PC-9 (cell line): ENCODE measurements around the gene PPBP. TPM values are rescaled to one million over a fixed set of nuclear protein-coding genes. Genes with fewer than 3 reads are reported as not detected.

Experiments used
- BruUV-seq: library from RNA; stranded (reverse); fragments of 400-500 nt; replicated peaks from 2 replicates; lab custom pipeline; 2021; lab: Mats Ljungman, UMichigan
- CTCF ChIA-PET: fragments of 300-600 bp; sonication (Branson Sonifier 250); formaldehyde crosslinking; loops from one replicate; lab custom pipeline; 2022; ENCODE audit warnings: antibody characterized with exemption; lab: Charles Lee
- POLR2A ChIA-PET: fragments of 300-600 bp; sonication (Branson Sonifier 250); formaldehyde crosslinking; loops from one replicate; lab custom pipeline; 2022; ENCODE audit warnings: antibody characterized with exemption; ENCODE audit not compliant: unreplicated experiment; lab: Charles Lee
- DNase-seq, 2 experiments: peaks; one replicate each; pipeline versions ENCODE4 v3.0.0 to v3.0.0-alpha.2; 2015 to 2022; ENCODE audit warnings: mixed read lengths in 1 of 2
- H2AFZ ChIP-seq: fragments of 200-600 bp; sonication (generic); 2 replicates; pipeline ENCODE4 v1.8.1; 2017; ENCODE audit warnings: antibody characterized with exemption
- H3F3A ChIP-seq: fragments of 200-600 bp; sonication (generic); 2 replicates; pipeline ENCODE4 v1.8.1; 2017; ENCODE audit warnings: antibody characterized with exemption, mild to moderate bottlenecking, low read depth; ENCODE audit not compliant: insufficient read depth
- H3K27ac ChIP-seq: fragments of 200-600 bp; sonication (generic); 2 replicates; pipeline ENCODE4 v1.6.1; 2016; ENCODE audit warnings: mixed run types
- H3K27me3 ChIP-seq: fragments of 200-600 bp; sonication (generic); 2 replicates; pipeline ENCODE4 v1.6.1; 2016; ENCODE audit warnings: low read depth, mixed run types; ENCODE audit not compliant: insufficient read depth
- H3K36me3 ChIP-seq: fragments of 200-600 bp; sonication (generic); 2 replicates; pipeline ENCODE4 v1.6.1; 2016; ENCODE audit warnings: low read depth, mixed run types
- H3K4me1 ChIP-seq: fragments of 200-600 bp; sonication (generic); replicated peaks from 2 replicates; pipeline ENCODE4 v1.6.1; 2016; ENCODE audit warnings: mixed run types; ENCODE audit not compliant: insufficient read depth
- H3K4me2 ChIP-seq: fragments of 200-600 bp; sonication (generic); 2 replicates; pipeline ENCODE4 v1.6.1; 2017; ENCODE audit warnings: mixed run types
- H3K4me3 ChIP-seq: fragments of 200-600 bp; sonication (generic); 2 replicates; pipeline ENCODE4 v1.6.1; 2016; ENCODE audit warnings: mixed run types
- H3K79me2 ChIP-seq: fragments of 200-600 bp; sonication (generic); 2 replicates; pipeline ENCODE4 v1.6.1; 2017; ENCODE audit warnings: low read depth, mixed run types
- H3K9me2 ChIP-seq: fragments of 200-600 bp; sonication (generic); 2 replicates; pipeline ENCODE4 v1.8.1; 2017; ENCODE audit warnings: mild to moderate bottlenecking; ENCODE audit not compliant: insufficient read depth
- H3K9me3 ChIP-seq: fragments of 200-600 bp; sonication (generic); 2 replicates; pipeline ENCODE4 v1.8.1; 2016; ENCODE audit warnings: low read depth; ENCODE audit not compliant: insufficient read depth
- H4K20me1 ChIP-seq: fragments of 200-600 bp; sonication (generic); 2 replicates; pipeline ENCODE4 v1.8.1; 2017; ENCODE audit not compliant: insufficient read depth
- EZH2 ChIP-seq: fragments of 200-600 bp; sonication (generic); IDR thresholded peaks from 2 replicates; pipeline ENCODE4 v1.8.0; 2017; ENCODE audit warnings: antibody characterized with exemption, low read depth
- intact Hi-C: fragments of 100-400 bp; cut with micrococcal nuclease; formaldehyde crosslinking; loops from one replicate; pipeline ENCODE4 v1.10.0; 2022; ENCODE audit not compliant: unreplicated experiment
- total RNA-seq: library from RNA; stranded (reverse); gene quantifications from 2 replicates; pipeline ENCODE4 v1.2.3, GENCODE V29; 2021
- TF ChIP-seq, protein P1 (sequence below): fragments of 200-600 bp; sonication (generic); conservative IDR thresholded peaks from 2 replicates; pipeline ENCODE4 v1.6.1; 2017; ENCODE audit warnings: mixed run types, antibody characterized with exemption, mild to moderate bottlenecking, moderate library complexity

Gene PPBP
- total RNA-seq, 1 experiment from 2014 or later = not detected

DNA sequence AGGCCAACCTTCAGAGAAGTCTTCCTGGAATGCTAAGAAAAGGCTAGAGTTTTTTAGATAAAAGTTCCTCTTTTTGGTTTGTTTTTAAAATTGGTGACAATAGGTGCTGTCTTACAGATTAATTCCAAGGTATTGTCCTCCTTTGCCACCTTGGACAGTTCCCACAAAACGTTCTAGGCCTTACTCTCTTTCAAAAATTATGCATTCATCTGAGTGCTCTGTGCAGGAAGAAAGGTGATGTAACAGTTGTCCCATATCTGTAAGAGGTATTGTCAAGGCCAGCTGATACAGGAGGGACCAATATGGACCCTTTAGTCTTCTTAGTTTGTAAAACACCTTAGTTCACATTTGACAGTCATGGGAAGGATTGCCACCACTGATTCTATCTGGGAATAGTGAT, 26.3 kb upstream of the PPBP start:
- TF ChIP-seq, protein P1, sequence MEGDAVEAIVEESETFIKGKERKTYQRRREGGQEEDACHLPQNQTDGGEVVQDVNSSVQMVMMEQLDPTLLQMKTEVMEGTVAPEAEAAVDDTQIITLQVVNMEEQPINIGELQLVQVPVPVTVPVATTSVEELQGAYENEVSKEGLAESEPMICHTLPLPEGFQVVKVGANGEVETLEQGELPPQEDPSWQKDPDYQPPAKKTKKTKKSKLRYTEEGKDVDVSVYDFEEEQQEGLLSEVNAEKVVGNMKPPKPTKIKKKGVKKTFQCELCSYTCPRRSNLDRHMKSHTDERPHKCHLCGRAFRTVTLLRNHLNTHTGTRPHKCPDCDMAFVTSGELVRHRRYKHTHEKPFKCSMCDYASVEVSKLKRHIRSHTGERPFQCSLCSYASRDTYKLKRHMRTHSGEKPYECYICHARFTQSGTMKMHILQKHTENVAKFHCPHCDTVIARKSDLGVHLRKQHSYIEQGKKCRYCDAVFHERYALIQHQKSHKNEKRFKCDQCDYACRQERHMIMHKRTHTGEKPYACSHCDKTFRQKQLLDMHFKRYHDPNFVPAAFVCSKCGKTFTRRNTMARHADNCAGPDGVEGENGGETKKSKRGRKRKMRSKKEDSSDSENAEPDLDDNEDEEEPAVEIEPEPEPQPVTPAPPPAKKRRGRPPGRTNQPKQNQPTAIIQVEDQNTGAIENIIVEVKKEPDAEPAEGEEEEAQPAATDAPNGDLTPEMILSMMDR = no peak
- TF ChIP-seq EZH2 = no peak
- no peaks in the 10 kb centered on the region for H3K9me2 ChIP-seq
- H2AFZ ChIP-seq = no peak overlapping the region
- no TSS peak for BruUV-seq
- no peaks in the 10 kb centered on the region for H3K9me3 ChIP-seq
- no peaks in the 10 kb centered on the region for H3K36me3 ChIP-seq
- intact Hi-C loops = no loop called here
- DNase-seq = no peak
- H3K79me2 ChIP-seq = no peaks in the 10 kb centered on the region
- no peak overlapping the region for H3K27ac ChIP-seq
- H3K4me2 ChIP-seq = no peak overlapping the region
- POLR2A ChIA-PET = interaction anchor here (0.6 kb wide), 1 partner anchor 144 kb away, joined by 21 read pairs; no protein-coding TSS in a partner anchor
- H3K4me1 ChIP-seq = no peaks in the 10 kb centered on the region
- no peak overlapping the region for H3K4me3 ChIP-seq
- no peaks in the 10 kb centered on the region for H4K20me1 ChIP-seq
- CTCF ChIA-PET = no interaction called here
- H3F3A ChIP-seq = no peaks in the 10 kb centered on the region
- no peaks in the 10 kb centered on the region for H3K27me3 ChIP-seq

DNA sequence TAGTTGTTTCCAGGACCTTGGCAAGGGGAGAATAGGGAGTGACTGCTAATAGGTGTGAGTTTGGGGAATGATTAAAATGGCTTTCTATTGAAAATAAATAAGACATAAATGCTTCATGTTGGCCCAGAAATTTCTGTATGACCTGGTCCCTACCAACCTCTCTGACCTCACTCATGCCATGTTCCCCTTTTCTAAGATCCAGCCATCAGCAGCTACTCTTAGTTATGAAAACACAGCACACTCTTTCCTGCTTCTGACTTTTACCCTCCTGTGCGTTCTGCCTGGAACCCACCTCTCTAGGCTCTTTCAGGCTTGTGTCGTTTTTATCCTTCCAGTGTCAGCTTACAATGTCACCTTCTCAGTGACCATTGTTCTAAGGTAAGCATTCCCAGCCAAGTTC, 25.3 kb upstream of the PPBP start:
- Histone ChIP-seq H3K27me3 (no peaks in the 10 kb centered on the region), H3K27ac (no peak overlapping the region), H4K20me1 (no peaks in the 10 kb centered on the region), H2AFZ (no peak overlapping the region), H3K36me3 (no peaks in the 10 kb centered on the region), H3K4me2 (no peak overlapping the region), H3K4me1 (no peaks in the 10 kb centered on the region), H3K4me3 (no peak overlapping the region), H3K79me2 (no peaks in the 10 kb centered on the region), H3K9me2 (no peaks in the 10 kb centered on the region), H3K9me3 (no peaks in the 10 kb centered on the region), H3F3A (no peaks in the 10 kb centered on the region)
- TF ChIP-seq EZH2 = no peak
- TF ChIP-seq, protein P1 = no peak
- ChIA-PET CTCF (no interaction called here), POLR2A (no interaction called here)
- no peak for DNase-seq
- intact Hi-C loops = no loop called here
- BruUV-seq = no TSS peak

GRCh38 chr4:74012130-74012529, 24.1 kb upstream of the PPBP start:
- no peaks in the 10 kb centered on the region for H3K9me3 ChIP-seq
- intact Hi-C loops = no loop called here
- H3K79me2 ChIP-seq = no peaks in the 10 kb centered on the region
- TF ChIP-seq, protein P1 = no peak
- no peak for TF ChIP-seq EZH2
- H4K20me1 ChIP-seq = no peaks in the 10 kb centered on the region
- H3K27me3 ChIP-seq = no peaks in the 10 kb centered on the region
- no peaks in the 10 kb centered on the region for H3K36me3 ChIP-seq
- H2AFZ ChIP-seq = no peak overlapping the region
- H3F3A ChIP-seq = no peaks in the 10 kb centered on the region
- no peaks in the 10 kb centered on the region for H3K4me1 ChIP-seq
- no TSS peak for BruUV-seq
- no peaks in the 10 kb centered on the region for H3K9me2 ChIP-seq
- DNase-seq = no peak
- CTCF ChIA-PET = no interaction called here
- H3K27ac ChIP-seq = no peak overlapping the region
- no peak overlapping the region for H3K4me3 ChIP-seq
- no peak overlapping the region for H3K4me2 ChIP-seq
- POLR2A ChIA-PET = no interaction called here
